GM21576 (cell line): ENCODE measurements around the gene ZNF438.
A peak's percentile ranks its signal among the peaks of the same experiment; 100 is the strongest.
"Not testable (repeated sequence)": the region's sequence is repeated elsewhere in the genome, so short reads cannot be mapped to it uniquely, and the experiment has no call there.

Experiments used
- ATAC-seq: cut with Tn5 transposase; IDR thresholded peaks from one replicate; pipeline ENCODE4 v1.9.1; 2021; ENCODE audit warnings: mild to moderate bottlenecking, moderate library complexity; ENCODE audit not compliant: unreplicated experiment

ZNF438 gene

DNA sequence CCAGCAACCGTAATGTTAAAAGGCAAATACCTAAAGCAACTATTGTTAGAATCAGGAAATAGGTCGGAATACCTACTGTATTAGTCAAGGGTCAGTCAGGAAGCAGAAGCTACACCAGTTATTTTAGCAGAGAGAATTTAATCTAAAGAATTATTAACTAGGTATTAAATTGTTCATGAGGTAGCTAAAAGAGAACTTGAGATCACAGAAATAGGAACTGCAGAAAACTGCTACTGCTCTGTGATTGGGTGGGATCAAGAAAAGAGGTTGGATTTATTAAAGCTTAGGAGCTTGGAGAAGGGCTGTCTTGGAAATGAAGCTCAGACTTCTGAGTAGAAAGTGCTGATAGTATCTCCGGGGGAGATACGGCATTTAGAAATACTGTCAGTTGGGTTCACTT, 20.0 kb upstream of the ZNF438 start:
- ATAC-seq = no peak

DNA sequence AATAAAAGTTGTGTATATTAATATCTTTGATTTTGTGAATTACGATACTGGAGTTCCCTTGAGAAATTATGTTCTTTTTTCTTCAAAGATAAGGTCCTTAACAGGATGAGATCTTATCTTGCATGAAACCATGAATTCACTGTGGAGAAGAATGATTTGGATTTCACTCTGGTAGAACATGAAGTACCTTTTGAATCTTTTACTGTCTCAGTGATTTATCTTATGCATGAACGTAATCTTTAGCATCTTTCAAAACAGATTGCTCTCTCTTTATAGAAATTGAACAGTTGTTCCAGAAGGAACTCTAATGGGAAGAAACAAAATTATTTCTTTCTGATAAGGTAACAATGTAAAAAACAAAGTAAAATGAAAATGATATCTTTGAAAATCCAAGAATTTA, 11.0 kb upstream of the ZNF438 start:
- ATAC-seq = no peak

DNA sequence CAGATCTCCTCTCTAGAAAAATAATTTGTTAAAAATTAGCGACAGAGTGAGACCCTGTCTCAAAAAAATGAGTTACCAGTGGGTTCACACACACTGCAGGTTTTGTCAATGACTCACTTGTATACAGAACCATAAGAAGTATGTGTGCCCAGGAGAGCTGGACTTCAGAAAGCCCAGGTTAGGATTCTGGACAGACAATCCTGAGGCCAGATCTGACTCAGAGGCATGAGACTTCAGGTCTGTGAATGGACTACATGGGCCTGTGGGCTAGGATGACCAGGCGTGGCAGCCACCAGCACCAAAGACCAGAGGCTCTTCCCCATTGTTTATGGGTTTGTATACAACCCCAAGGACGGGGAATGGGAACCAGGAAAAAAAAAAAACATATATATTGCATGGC, 9.3 kb upstream of the ZNF438 start:
- ATAC-seq = no peak

- not testable (repeated sequence) for ATAC-seq
These were observed 7.3 kb upstream of the ZNF438 start for GRCh38 chr10:31039006-31039405.

- ATAC-seq = no peak
These were observed 6.1 kb upstream of the ZNF438 start for GRCh38 chr10:31037749-31038148.

- ATAC-seq = no peak
These were observed 4.5 kb upstream of the ZNF438 start for GRCh38 chr10:31036209-31036608.

DNA sequence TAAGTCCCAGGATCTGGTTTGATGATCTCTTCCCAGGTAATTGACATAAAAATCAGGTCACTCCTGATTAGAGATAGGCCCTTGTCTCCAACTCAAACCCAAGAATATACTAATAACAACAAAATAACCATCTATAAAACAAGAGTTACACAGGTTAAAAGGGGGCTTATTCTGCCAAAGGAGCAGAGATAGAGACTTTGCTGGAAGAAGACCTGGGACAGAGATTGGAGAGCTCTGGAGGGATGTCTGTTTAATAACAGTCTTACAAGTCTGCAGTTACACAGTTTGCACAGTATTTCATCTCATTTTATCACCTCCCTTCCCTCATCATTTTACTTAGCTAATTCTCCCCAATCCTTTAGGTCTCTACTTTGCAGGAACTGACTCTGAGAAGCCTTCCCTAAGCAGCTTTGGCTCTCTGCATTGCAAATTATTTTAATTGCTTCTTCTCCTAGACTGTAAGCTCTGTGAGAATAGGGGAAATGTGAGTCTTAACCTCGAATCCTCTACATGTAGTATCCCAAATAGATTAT, 3.7 kb upstream of the ZNF438 start:
- ATAC-seq = no peak

DNA sequence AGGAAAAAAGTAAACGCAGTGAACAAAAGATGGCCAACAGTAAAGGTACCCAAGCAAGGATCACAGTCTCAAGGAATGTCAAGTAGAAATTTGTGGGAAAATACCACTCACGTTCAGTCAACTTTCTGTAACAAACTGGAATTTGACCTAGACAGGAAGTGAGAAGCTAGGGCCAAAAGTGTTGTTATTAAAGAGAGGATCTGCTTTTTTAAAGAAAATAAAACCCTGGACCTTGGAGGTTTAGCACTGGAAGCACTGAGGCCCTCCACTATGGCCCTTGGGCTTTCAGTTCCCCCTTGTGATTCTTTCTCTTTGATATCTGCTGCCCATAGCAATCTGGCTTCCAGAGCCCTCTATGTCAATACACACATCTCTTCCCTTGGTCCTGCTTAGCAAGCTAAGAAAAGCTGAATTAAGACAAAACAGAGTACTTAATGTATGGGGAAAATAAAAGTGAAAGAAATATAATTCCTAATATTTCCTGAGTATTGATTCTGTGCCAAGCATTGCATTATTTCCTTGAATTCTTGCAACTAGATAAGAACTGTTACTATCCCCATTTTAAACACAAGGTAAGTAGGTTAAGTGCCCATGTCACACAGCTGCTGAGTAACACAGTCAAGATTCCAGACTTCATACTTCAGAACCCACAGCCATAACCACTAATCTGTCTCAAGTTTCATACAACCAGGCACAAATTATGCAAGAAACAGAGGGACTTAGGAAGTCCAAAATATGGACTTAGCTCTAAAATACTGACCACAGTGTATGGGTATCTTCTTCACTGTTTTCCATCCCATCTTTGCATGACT, 2.6 kb upstream of the ZNF438 start:
- ATAC-seq = no peak

DNA sequence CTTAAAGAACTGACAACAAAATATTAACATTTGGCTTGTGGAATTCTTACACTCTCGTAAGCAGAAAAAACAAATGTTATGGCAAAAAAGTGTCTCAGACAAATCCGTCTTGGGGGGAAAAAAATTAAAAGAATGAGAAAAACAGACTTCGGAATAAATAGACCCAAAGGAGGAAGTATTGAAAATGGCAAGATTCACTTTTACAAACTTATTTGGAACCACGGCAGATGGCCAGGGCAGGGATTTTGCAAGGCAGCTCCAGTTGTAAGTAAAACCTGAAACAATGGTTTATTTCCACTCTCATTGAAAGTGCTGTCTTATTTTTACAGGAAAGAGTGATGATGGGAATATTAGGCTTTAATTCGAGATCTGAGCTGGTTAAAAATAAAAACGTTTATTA, 1.5 kb upstream of the ZNF438 start:
- no peak for ATAC-seq

DNA sequence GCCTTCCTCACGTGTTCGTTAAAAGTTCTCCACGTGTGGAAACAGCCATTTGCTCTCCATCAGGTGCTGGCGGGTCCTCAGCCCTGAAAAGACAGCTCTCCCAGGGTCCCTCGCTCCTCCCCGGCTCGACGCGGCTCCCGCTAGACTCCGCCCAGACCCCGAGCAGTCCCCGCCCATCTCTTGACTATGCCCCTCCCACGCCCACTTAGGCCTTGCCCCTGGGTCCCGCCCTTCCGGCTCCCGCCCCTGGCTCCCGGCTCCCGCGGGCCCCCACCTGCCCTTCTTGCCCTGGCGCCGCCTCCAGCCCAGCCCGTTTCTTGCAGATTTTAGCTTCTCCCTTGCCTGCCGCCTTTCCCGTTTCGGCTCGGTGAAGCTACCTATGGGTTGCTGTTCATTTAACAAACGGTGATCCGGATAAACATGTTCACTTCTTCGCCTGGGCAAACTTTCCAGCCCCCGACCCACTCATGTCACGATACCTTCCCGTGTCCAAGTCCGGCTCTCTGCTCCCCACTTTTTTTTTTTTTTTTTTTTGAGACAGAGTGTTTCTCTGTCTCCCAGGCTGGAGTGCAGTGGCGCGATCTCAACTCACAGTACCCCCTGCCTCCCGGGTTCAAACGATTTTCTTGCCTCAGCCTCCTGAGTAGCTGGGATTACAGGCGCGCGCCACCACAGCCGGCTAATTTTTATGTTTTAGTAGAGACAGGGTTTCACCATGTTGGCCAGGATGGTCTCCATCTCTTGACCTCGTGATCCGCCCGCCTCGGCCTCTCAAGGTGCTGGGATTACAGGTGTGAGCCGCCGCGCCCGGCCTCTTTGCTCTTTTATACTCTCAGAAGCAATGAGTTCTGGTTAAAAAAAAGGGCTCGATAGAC, 830 bp upstream of the ZNF438 start:
- ATAC-seq = peak; percentile 83

DNA sequence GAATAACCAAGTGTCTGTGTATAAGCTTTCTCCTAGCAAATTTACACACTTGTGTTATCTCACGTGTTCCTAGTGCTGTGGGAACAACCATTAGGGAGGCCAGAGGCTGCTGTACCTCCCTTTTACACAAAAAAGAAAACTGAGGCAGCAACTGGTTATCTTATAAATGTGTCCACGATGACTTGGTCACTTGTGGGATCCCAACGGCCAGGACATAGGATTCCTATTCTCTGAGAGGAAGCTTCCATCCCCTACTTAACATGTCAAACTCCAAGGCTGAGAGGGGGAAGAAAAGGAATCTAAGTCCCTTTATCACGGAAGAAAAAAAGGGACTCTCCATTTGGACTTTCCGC, 484 bp downstream of the ZNF438 start:
- no peak for ATAC-seq

DNA sequence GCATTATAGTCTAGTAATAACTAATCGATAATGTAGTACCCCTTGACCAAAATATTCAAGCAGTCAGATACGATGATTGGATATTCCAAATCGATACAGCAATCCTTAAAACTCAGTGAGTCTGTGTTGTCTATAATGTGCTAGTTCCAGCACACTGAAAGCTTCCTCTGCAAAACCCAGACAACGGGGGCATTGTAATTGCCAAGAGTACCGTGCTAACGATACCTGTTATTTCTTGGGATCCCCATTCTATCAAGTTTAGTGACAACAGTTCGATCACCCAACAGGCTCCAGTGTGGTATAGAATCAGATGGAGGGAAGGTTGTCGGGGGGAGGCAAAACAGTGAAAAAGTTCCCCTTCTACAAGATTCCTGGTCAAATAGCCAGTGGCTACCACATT, 865 bp downstream of the ZNF438 start:
- ATAC-seq = no peak

- ATAC-seq = no peak
These were observed 1.4 kb downstream of the ZNF438 start for GRCh38 chr10:31030260-31030659.

- no peak for ATAC-seq
These were observed 3.6 kb downstream of the ZNF438 start for GRCh38 chr10:31028081-31028480.

DNA sequence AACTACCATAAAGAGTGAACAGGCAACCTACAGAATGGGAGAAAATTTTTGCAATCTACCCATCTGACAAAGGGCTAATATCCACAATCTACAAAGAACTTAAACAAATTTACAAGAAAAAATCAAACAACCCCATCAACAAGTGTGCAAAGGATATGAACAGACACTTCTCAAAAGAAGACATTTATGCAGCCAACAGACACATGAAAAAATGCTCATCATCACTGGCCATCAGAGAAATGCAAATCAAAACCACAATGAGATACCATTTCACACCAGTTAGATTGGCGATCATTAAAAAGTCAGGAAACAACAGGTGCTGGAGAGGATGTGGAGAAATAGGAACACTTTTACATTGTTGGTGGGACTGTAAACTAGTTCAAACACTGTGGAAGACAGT, 5.4 kb downstream of the ZNF438 start:
- ATAC-seq = not testable (repeated sequence)

- no peak for ATAC-seq
These were observed 6.5 kb downstream of the ZNF438 start for GRCh38 chr10:31025142-31025541.

- no peak for ATAC-seq
These were observed 8.1 kb downstream of the ZNF438 start for GRCh38 chr10:31023558-31023957.

DNA sequence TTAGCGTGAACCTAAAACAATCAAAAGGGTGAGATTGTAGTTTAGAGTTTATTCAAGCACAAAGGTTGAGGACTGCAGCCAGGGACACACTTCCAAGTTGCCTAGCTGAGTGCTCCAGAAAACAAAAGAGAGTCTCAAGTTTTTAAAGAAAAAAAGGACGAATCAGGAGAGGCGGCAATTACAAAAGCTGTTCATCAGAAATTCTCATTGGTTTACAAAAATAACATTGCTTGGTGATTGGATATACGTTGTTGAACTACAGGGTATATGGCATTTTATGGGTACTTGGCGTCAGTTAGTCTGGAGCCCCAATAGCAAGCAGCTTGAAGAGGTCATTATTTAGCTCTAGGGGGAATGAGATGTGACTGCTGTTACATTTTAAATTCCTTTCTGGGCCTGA, 11.5 kb downstream of the ZNF438 start:
- ATAC-seq = no peak

DNA sequence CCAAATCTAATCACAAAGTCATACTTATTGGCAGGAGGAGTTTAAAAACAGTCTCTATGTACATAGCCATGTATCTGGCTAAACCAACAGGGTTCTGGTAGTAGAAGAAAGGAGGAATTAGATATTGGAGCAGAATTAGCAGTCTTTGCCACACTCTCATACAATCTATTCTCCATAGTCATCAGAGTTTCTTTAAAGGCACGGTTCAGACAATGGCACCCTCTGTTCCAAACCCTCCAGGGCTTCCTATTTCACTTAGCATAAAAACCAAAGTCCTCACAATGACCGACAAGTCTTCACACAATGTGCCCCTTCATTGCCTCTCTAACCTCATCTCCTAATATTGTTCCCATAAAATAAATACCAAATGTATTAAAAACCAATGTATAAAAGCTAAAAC, 12.7 kb downstream of the ZNF438 start:
- no peak for ATAC-seq

DNA sequence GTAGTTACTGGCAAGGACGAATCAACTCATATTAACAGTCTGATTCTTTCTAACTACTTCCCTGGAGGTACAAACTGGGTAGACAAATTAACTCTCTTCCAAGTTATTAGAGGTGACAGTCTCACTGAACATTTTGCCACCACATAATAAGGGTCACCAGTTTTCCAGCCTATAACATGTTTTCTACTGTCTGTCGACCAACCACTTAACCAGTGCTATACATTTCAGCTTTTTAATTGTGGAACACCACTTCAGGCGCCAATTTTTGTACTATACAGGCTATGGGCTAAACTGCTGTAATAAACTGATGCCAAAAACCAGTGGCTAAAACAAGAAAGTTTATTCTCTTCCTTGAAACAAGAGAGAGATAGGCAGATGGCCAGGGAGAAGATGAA, 13.3 kb downstream of the ZNF438 start:
- ATAC-seq = no peak

DNA sequence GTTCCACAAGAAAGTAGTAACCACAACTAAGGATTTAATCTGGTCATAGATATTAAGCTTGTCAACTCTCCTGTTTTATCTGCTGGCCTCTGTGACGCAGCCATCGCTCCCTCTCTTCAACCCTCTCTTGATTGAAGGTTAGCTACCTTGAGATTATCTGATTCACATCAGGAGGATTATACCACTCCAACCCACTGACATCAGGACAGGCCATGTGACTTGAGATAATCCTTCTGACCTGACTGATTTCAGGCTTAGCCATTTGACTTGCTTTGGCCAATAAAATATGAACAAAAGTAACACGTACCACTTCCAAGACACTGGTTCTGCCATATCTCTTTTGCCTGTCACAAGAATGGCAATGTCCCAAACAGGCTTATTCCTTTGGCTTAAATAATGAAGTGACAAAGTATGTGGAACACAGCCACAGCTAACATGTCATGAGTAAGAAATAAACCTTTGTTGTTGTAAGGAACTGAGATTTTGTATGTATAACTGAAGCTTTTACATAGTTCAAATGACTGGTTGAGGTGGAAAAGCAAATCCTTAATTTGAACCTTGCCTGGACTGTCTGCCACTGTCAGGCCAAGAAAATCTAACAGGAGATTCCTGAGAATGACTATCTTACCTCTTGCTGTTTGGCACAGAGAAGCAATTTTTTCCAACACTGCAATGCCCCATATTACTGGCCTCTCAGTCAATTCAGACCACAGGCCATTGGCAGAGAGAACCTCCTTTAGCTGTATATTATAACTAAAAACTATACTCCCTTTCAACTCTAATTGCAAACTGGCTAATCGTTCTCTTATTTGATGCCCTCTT, 13.9 kb downstream of the ZNF438 start:
- ATAC-seq = no peak
